Measurements from ENCODE around the gene COX7A1. TPM values are rescaled to one million over a fixed set of nuclear protein-coding genes. Genes with fewer than 3 reads are reported as not detected.

Gene COX7A1
- total RNA-seq, 1 donor from 2014 or later, result 64.2 TPM

DNA sequence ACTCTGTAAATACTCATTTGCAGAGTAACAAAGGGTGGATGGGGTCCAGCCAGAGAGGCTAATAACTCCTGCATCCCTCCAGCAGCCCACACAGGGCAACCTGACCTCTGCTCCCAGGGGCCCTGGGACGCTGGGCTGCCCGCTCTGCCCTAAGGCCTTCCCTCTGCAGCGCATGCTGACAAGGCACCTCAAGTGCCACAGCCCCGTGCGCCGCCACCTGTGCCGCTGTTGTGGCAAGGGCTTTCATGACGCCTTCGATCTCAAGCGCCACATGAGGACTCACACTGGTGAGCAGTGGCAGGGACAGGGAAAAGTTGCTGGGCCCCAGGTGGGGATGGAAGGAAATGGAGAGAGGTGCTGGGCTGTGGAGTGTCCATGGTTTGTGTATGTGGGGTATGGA is 39.6 kb downstream of the COX7A1 start:
- TF ChIP-seq, protein P1, sequence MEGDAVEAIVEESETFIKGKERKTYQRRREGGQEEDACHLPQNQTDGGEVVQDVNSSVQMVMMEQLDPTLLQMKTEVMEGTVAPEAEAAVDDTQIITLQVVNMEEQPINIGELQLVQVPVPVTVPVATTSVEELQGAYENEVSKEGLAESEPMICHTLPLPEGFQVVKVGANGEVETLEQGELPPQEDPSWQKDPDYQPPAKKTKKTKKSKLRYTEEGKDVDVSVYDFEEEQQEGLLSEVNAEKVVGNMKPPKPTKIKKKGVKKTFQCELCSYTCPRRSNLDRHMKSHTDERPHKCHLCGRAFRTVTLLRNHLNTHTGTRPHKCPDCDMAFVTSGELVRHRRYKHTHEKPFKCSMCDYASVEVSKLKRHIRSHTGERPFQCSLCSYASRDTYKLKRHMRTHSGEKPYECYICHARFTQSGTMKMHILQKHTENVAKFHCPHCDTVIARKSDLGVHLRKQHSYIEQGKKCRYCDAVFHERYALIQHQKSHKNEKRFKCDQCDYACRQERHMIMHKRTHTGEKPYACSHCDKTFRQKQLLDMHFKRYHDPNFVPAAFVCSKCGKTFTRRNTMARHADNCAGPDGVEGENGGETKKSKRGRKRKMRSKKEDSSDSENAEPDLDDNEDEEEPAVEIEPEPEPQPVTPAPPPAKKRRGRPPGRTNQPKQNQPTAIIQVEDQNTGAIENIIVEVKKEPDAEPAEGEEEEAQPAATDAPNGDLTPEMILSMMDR (IDR thresholded peaks at IDR 0.05), result no peak
- Histone ChIP-seq H3K9me3 (no peaks in the 10 kb centered on the region), H3K36me3 (peaks cover 44% of the 10 kb centered on the region), H3K27me3 (ENCODE audit: low read depth) (no peaks in the 10 kb centered on the region), H3K4me3 (no peak overlapping the region), H3K4me1 (peaks cover 27% of the 10 kb centered on the region), H3K27ac (no peak overlapping the region)
- ATAC-seq (no peak), DNase-seq (no peak)
- intact Hi-C loops (cut with DNase I), result no loop called here

DNA sequence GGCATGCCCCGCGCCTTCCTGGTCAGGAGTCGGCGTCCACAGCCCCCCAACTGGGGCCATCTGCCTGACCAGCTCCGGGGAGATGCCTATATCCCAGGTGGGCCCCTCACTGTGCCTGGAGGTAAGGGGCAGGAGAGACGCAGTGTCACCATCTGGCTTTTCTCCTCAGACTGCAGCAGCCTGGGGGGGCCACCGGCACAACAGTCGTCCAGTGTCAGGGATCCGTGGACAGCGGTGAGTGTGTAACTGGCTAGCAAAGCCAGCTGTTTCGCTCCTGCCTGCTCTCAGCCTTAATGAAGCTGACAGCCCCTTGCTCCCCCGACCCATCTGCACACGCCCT is 41.1 kb downstream of the COX7A1 start:
- H3K4me1 ChIP-seq, result peaks cover 17% of the 10 kb centered on the region
- no peaks in the 10 kb centered on the region for H3K27me3 ChIP-seq (ENCODE audit: low read depth)
- ATAC-seq (no peak), DNase-seq (no peak)
- TF ChIP-seq, protein P1 (IDR thresholded peaks at IDR 0.05), result no peak
- no peaks in the 10 kb centered on the region for H3K9me3 ChIP-seq
- H3K36me3 ChIP-seq, result peaks cover 33% of the 10 kb centered on the region
- H3K4me3 ChIP-seq, result no peak overlapping the region
- no peak overlapping the region for H3K27ac ChIP-seq
- intact Hi-C loops (cut with DNase I), result no loop called here

DNA sequence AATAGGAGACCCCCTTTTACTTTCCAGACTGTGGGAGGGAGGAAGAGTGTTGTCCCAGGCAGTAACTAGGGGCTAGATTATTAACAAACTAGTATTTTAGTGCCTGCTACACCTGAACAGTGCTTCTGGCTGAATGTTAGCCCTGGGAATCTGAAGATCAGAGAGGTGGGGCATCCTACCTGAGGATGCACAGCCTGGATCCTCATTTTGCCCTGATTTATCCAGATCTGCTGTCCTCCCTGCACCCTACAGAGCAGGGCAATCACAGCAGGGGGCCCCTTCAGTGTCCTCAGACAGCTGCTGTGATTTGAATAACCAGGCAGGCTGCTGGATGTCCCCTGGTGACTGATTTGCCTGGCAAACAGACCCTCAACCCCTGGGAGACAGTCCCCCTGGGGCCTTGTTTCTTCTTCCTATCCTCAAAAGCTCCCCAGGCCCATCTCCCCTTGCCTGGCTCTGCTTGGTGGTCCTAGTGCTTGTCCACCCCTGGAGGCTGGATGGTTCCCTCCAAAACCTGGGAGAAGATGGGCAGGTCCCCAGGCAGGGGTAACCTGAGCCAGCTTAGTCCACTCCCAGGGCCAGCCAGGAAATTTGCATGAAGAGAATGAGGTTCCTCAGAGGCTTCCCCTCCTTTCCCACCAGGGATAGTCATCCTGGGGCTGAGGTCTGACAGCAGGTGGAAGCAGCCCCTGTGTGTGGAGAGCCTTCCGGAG is 41.6 kb downstream of the COX7A1 start, which contains the start of gene OVOL3:
OVOL3 (plus strand) TSS at position 657 of the 713 bp plus-strand sequence. CDS start 60 bp downstream, outside the sequence.
- intact Hi-C loops (cut with DNase I), result no loop called here
- no peak within 1 kb of the TSS for H3K27ac ChIP-seq
- ATAC-seq, result no peak
- peaks cover 12% of the 10 kb centered on the region for H3K4me1 ChIP-seq
- peaks cover 33% of the 10 kb centered on the region for H3K36me3 ChIP-seq
- no peak within 1 kb of the TSS for H3K4me3 ChIP-seq
- DNase-seq, result no peak
- no peaks in the 10 kb centered on the region for H3K9me3 ChIP-seq
- TF ChIP-seq, protein P1 (IDR thresholded peaks at IDR 0.05), result no peak
- H3K27me3 ChIP-seq (ENCODE audit: low read depth), result no peaks in the 10 kb centered on the region

DNA sequence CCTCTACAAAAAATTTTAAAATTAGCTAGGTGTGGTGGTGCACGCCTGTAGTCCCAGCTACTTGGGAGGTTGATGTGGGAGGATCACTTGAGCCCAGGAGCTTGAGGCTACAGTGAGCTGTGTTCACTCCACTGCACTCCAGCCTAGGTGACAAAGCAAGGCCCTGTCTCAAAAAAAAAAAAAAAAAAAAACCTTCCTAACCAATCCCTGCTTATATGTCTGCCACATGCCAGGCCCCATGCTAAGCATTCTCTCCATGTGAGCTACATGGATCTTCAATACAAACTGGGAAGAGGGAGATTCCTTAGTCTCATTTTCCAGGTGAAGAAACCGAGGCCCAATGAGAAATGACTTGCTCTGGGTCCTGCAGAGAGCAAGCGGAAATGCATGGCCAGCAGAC is 43.6 kb downstream of the COX7A1 start:
- intact Hi-C loops (cut with DNase I), result no loop called here
- peaks cover 33% of the 10 kb centered on the region for H3K36me3 ChIP-seq
- ATAC-seq, result no peak
- no peaks in the 10 kb centered on the region for H3K9me3 ChIP-seq
- peaks cover 6% of the 10 kb centered on the region for H3K4me1 ChIP-seq
- TF ChIP-seq, protein P1 (IDR thresholded peaks at IDR 0.05), result no peak
- no peak overlapping the region for H3K27ac ChIP-seq
- no peak overlapping the region for H3K4me3 ChIP-seq
- H3K27me3 ChIP-seq (ENCODE audit: low read depth), result no peaks in the 10 kb centered on the region
- DNase-seq, result no peak

DNA sequence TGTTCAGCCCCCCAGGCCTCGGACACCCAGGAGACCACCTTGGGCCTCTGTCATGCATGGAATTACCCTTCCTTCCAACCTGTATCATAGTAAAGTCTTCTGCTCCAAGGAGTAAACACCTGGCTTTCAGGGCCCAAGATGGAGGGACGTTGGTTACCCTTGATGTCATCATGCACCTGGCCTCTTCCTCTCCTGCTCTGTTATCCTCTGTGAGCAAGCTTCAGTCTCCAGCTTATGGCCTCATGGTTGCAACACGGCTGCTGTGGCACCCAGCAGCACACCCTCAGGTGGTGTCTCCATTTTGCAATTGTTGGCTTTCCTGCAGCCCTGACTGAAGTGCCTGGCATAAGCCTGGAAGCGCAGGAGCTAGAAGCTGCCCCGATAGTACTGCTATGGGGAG is 45.3 kb downstream of the COX7A1 start:
- ATAC-seq, result no peak
- H3K9me3 ChIP-seq, result no peaks in the 10 kb centered on the region
- TF ChIP-seq, protein P1 (IDR thresholded peaks at IDR 0.05), result no peak
- H3K27ac ChIP-seq, result no peak overlapping the region
- H3K4me1 ChIP-seq, result no peaks in the 10 kb centered on the region
- no peak for DNase-seq
- peaks cover 16% of the 10 kb centered on the region for H3K36me3 ChIP-seq
- H3K27me3 ChIP-seq (ENCODE audit: low read depth), result no peaks in the 10 kb centered on the region
- no peak overlapping the region for H3K4me3 ChIP-seq
- intact Hi-C loops (cut with DNase I), result no loop called here

Measured in lower lobe of right lung (tissue), 2 donors.